Hepatocyte (in vitro differentiated cells): ENCODE measurements around the gene TAS2R38. TPM values are rescaled to one million over a fixed set of nuclear protein-coding genes. Genes with fewer than 3 reads are reported as not detected.

Source experiments
- DNase-seq: peaks from one replicate; pipeline ENCODE4 v3.0.0-alpha.2; 2016; ENCODE audit warnings: low spot score
- H2AFZ ChIP-seq: fragments of 200-600 bp; sonication (generic); 2 replicates; pipeline ENCODE4 v1.6.0; 2016; ENCODE audit warnings: antibody characterized with exemption, mild to moderate bottlenecking
- H3K27ac ChIP-seq: fragments of 200-600 bp; sonication (generic); 2 replicates; pipeline ENCODE4 v1.5.1; 2016; ENCODE audit warnings: mild to moderate bottlenecking
- H3K27me3 ChIP-seq: fragments of 200-600 bp; sonication (generic); 2 replicates; pipeline ENCODE4 v1.6.1; 2016
- H3K36me3 ChIP-seq: fragments of 200-600 bp; sonication (generic); replicated peaks from 2 replicates; pipeline ENCODE4 v1.5.1; 2016; ENCODE audit warnings: low read depth; ENCODE audit not compliant: insufficient read depth
- H3K4me1 ChIP-seq: fragments of 200-600 bp; sonication (generic); 2 replicates; pipeline ENCODE4 v1.5.1; 2016; ENCODE audit warnings: mild to moderate bottlenecking, moderate library complexity; ENCODE audit not compliant: insufficient read depth
- H3K4me2 ChIP-seq: fragments of 200-600 bp; sonication (generic); 2 replicates; pipeline ENCODE4 v1.6.0; 2016
- H3K4me3 ChIP-seq: fragments of 200-600 bp; sonication (generic); 2 replicates; pipeline ENCODE4 v1.5.1; 2016; ENCODE audit warnings: mild to moderate bottlenecking
- H3K79me2 ChIP-seq: fragments of 200-600 bp; sonication (generic); 2 replicates; pipeline ENCODE4 v1.6.0; 2017; ENCODE audit warnings: mild to moderate bottlenecking
- H3K9me2 ChIP-seq: fragments of 200-600 bp; sonication (generic); replicated peaks from 2 replicates; pipeline ENCODE4 v1.6.0; 2017; ENCODE audit warnings: mild to moderate bottlenecking; ENCODE audit not compliant: insufficient read depth
- H3K9me3 ChIP-seq: fragments of 200-600 bp; sonication (generic); 2 replicates; pipeline ENCODE4 v1.5.1; 2016; ENCODE audit warnings: low read depth, mild to moderate bottlenecking
- H4K20me1 ChIP-seq: fragments of 200-600 bp; sonication (generic); 2 replicates; pipeline ENCODE4 v1.6.0; 2016; ENCODE audit warnings: mild to moderate bottlenecking; ENCODE audit not compliant: insufficient read depth, poor library complexity, severe bottlenecking
- CTCF ChIP-seq: fragments of 200-600 bp; sonication (generic); IDR thresholded peaks from 2 replicates; pipeline ENCODE4 v1.5.1; 2016; ENCODE audit warnings: antibody characterized with exemption, mild to moderate bottlenecking; ENCODE audit not compliant: poor library complexity
- EZH2 ChIP-seq: fragments of 200-600 bp; sonication (generic); IDR thresholded peaks from 2 replicates; pipeline ENCODE4 v1.6.1; 2016; ENCODE audit warnings: antibody characterized with exemption, mild to moderate bottlenecking, borderline replicate concordance
- EZH2phosphoT487 ChIP-seq: fragments of 200-600 bp; sonication (generic); IDR thresholded peaks from one replicate; pipeline ENCODE4 v1.6.1; 2018; ENCODE audit warnings: antibody characterized with exemption, mild to moderate bottlenecking, low read depth, moderate library complexity; ENCODE audit not compliant: unreplicated experiment, severe bottlenecking
- WGBS: methylation state at CpG from one replicate; pipeline ENCODE4 v1.1.6; 2016; ENCODE audit warnings: low lambda C conversion rate; ENCODE audit errors: missing lambda C conversion rate; 5-methylcytosine and 5-hydroxymethylcytosine counted together
- polyA plus RNA-seq: library from polyadenylated mRNA; unstranded; fragments of >200 nt; fragmentation: Nextera tagmentation; extraction: Ambion mirVana; gene quantifications from 2 replicates; pipeline ENCODE4 v1.2.1, GENCODE V29; 2016
- total RNA-seq: library from RNA; depleted of rRNA; stranded (reverse); fragments of >200 nt; gene quantifications from 2 replicates; pipeline ENCODE4 v1.2.3, GENCODE V29; 2014

Gene TAS2R38
- total and polyA plus RNA-seq, 2 experiments from 2014 or later: not detected

GRCh38 chr7:142012825-142013511 lies 39.4 kb upstream of the TAS2R38 start:
- H3K4me2 ChIP-seq: no peak overlapping the region
- H3K79me2 ChIP-seq: no peaks in the 10 kb centered on the region
- H3K4me3 ChIP-seq: no peak overlapping the region
- 91% methylated on average over 4 of the region's 4 CpGs for WGBS
- no peaks in the 10 kb centered on the region for H3K36me3 ChIP-seq
- H3K9me3 ChIP-seq: no peaks in the 10 kb centered on the region
- H3K27me3 ChIP-seq: no peaks in the 10 kb centered on the region
- no peaks in the 10 kb centered on the region for H3K4me1 ChIP-seq
- peak; percentile 20 for DNase-seq
- H3K27ac ChIP-seq: no peak overlapping the region
- H4K20me1 ChIP-seq: no peaks in the 10 kb centered on the region
- TF ChIP-seq EZH2phosphoT487 (no peak), EZH2 (no peak), CTCF (no peak)
- no peaks in the 10 kb centered on the region for H3K9me2 ChIP-seq
- H2AFZ ChIP-seq: no peak overlapping the region

GRCh38 chr7:142010952-142011548 lies 37.5 kb upstream of the TAS2R38 start:
- Histone ChIP-seq H3K9me3 (no peaks in the 10 kb centered on the region), H3K36me3 (no peaks in the 10 kb centered on the region), H3K4me1 (no peaks in the 10 kb centered on the region), H3K9me2 (no peaks in the 10 kb centered on the region), H3K27ac (no peak overlapping the region), H4K20me1 (no peaks in the 10 kb centered on the region), H3K27me3 (no peaks in the 10 kb centered on the region), H2AFZ (no peak overlapping the region), H3K4me2 (no peak overlapping the region), H3K4me3 (no peak overlapping the region), H3K79me2 (no peaks in the 10 kb centered on the region)
- no peak for TF ChIP-seq EZH2phosphoT487
- TF ChIP-seq CTCF: no peak
- no peak for TF ChIP-seq EZH2
- WGBS: 37% methylated on average over 3 of the region's 3 CpGs
- no peak for DNase-seq

GRCh38 chr7:142009187-142009586 lies 35.6 kb upstream of the TAS2R38 start:
- no peak overlapping the region for H3K4me3 ChIP-seq
- H3K4me1 ChIP-seq: no peaks in the 10 kb centered on the region
- H3K9me3 ChIP-seq: no peaks in the 10 kb centered on the region
- no peak overlapping the region for H3K27ac ChIP-seq
- no peaks in the 10 kb centered on the region for H3K9me2 ChIP-seq
- TF ChIP-seq EZH2: no peak
- TF ChIP-seq EZH2phosphoT487: no peak
- no peak for TF ChIP-seq CTCF
- no peaks in the 10 kb centered on the region for H3K27me3 ChIP-seq
- H4K20me1 ChIP-seq: no peaks in the 10 kb centered on the region
- 86% methylated on average over 1 of the region's 1 CpG for WGBS
- H3K4me2 ChIP-seq: no peak overlapping the region
- no peaks in the 10 kb centered on the region for H3K79me2 ChIP-seq
- no peaks in the 10 kb centered on the region for H3K36me3 ChIP-seq
- no peak overlapping the region for H2AFZ ChIP-seq
- no peak for DNase-seq
